ENCODE measurements around the gene TMEM238L. TPM values are rescaled to one million over a fixed set of nuclear protein-coding genes. Genes with fewer than 3 reads are reported as not detected.

The TMEM238L gene
- total and polyA plus RNA-seq, 9 of the 15 experiments (the other 6 are each of a cell fraction or from before 2014, with no cell fraction given): not detected

- TF ChIP-seq CLOCK (CRISPR knock-in tag; IDR thresholded peaks at IDR 0.05; ENCODE audit: borderline replicate concordance) (no peak), ZNF134 (CRISPR knock-in tag; conservative IDR thresholded peaks at IDR 0.05) (no peak), FOXJ2 (tag; IDR thresholded peaks at IDR 0.05) (no peak), NFXL1 (CRISPR knock-in tag; IDR thresholded peaks at IDR 0.05) (no peak)
Measured at GRCh38 chr17:10787306-10788045, 16.4 kb downstream of the TMEM238L start (continued).

GRCh38 chr17:10785295-10785694 is 18.6 kb downstream of the TMEM238L start:
- in situ Hi-C loops (cut with MboI): no loop called here
- Histone ChIP-seq H3K9ac (ENCODE audit: insufficient read depth in 1 of 2, low read depth in 2 of 2, low read length in 2 of 2) (no peak overlapping the region), H3K27ac (ENCODE audit: extremely low read depth, low read depth, low read length) (no peak overlapping the region), H4K20me1 (replicated peaks; ENCODE audit: control insufficient read depth, insufficient read depth, low read length) (no peaks in the 10 kb centered on the region), H3K79me2 (ENCODE audit: control insufficient read depth, insufficient read depth, low read length) (no peaks in the 10 kb centered on the region), H3K36me3 (ENCODE audit: control insufficient read depth, insufficient read depth, low read length) (no peaks in the 10 kb centered on the region), H3K4me3 (no peak overlapping the region), H3K27me3 (ENCODE audit: control insufficient read depth in 2 of 2, insufficient read depth in 2 of 2, low read length in 2 of 2) (peaks cover 0 to 12% of the 10 kb centered on the region in 2 experiments; a peak in 2 of 5 replicates), H3K4me2 (ENCODE audit: insufficient read depth, low read length) (no peak overlapping the region), H2AFZ (ENCODE audit: low read depth, low read length) (no peak overlapping the region), H3K9me3 (replicated peaks; ENCODE audit: control insufficient read depth, insufficient read depth, low read depth, low read length) (no peaks in the 10 kb centered on the region), H3K4me1 (replicated peaks in 1 of 2; ENCODE audit: control insufficient read depth in 2 of 2, insufficient read depth in 2 of 2, low read length in 2 of 2) (no peaks in the 10 kb centered on the region), H3K9me1 (ENCODE audit: control insufficient read depth, insufficient read depth, low read length) (no peaks in the 10 kb centered on the region)
- POLR2A ChIA-PET: no interaction called here
- CTCF ChIA-PET (ENCODE audit: low intra/inter-chr PET ratio): no interaction called here
- intact Hi-C loops (cut with micrococcal nuclease): no loop called here
- no peak for ATAC-seq
- BruUV-seq (replicated peaks): no TSS peak
- TF ChIP-seq THRB (CRISPR knock-in tag; conservative IDR thresholded peaks at IDR 0.05) (no peak), GABPA (tag; conservative IDR thresholded peaks at IDR 0.05; ENCODE audit: low read depth) (no peak), ZNF407 (IDR thresholded peaks at IDR 0.05; ENCODE audit: low read depth) (no peak)
- FAIRE-seq: no peak
- no peak for DNase-seq (ENCODE audit: extremely low read depth in 1 of 4, low spot score in 3 of 4)
- WGBS (ENCODE audit: insufficient coverage, low coverage, missing lambda C conversion rate): 0% methylated on average over 1 of the region's 2 CpGs

Measured in K562 (cell line).